GM18867 (cell line): ENCODE measurements around the gene ITGAE.
A peak's percentile ranks its signal among the peaks of the same experiment; 100 is the strongest.
"Not testable (repeated sequence)": the region's sequence is repeated elsewhere in the genome, so short reads cannot be mapped to it uniquely, and the experiment has no call there.

Source experiments
- ATAC-seq: cut with Tn5 transposase; IDR thresholded peaks from one replicate; pipeline ENCODE4 v1.9.1; 2021; ENCODE audit warnings: mild to moderate bottlenecking, moderate library complexity; ENCODE audit not compliant: unreplicated experiment

The ITGAE gene

DNA sequence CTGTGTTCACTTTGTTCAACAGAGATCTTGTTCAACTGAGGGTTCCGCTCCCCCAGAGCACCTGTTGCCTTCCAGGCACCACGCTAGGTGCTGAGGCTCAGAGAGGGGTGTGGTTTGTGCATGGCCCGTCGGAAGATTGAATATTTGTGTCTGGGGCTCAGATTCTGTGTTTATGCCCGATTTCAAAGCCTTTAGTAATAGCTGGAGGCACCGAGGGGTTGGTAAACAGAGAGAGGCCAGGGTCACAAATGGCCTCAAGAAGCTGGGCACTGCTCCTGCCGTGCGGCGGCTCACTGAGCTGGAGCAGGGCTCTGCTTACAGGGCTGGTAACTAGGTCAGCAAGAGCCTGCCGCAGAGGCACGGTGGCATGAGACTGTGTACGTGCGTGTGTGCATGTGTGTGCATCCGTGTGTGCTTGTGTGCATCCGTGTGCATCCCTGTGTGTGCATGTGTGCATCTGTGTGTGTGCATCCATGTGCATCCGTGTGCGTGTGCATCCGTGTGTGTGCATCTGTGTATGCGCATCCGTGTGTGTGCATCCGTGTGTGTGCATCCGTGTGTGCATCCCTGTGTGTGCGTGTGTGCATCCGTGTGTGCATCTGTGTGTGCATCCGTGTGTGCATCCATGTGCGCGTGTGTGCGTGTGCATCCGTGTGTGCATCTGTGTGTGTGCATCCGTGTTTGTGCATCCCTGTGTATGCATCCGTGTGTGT lies 5.4 kb downstream of the ITGAE start:
- no peak for ATAC-seq

DNA sequence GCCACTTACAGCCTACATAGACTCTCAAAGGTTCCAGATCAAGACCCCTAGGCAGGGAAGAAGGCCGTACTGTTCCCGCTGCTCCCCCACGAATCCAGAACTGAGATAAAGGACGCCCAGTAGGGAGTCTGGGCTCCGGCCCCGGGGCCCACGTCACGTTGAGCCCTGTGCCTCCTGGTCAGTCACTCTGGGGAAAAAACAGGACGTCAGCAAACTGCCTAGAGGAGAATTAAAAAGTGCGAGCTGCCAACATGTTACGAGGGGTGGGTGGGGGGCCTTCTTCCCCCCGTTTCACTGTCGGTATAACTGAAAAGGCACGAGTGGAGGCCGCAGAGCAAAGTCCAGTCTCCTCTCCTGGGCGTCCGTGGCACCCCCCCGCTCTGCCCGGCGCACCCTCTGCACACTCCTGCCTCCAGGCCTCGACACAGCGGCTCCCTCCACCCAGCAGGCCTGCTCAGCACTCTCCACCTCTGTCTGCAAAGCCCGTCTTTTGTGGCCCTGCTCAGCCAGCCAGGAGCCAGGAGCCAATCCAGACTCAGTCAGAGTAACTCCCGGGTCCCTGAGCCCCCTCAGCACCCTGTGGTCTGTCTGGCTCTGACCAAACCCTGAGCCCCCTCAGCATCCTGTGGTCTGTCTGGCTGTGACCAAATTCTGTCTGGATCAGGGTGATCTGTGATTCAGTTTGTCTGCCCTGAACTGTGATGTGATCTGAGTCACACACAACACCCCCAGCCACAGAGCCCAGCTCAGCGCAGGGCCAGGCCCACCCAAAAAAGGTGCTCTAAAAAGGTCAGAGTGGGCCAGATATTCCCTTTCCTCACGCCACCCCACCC lies 6.2 kb downstream of the ITGAE start:
- no peak for ATAC-seq

- not testable (repeated sequence) for ATAC-seq
Measured at GRCh38 chr17:3794152-3794551, 6.8 kb downstream of the ITGAE start.

DNA sequence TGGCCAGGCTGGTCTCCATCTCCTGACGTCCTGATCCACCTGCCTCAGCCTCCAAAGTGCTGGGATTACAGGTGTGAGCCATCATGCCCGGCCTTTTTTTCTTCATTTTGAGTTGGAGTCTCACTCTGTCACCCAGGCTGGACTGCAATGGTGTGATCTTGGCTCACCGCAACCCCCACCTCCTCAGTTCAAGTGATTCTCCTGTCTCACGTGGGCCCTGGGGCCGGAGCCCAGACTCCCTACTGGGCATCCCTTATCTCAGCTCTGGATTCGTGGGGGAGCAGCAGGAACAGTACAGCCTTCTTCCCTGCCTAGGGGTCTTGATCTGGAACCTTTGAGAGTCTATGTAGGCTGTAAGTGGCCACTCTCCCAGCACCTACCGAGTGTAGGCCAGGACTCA lies 7.7 kb downstream of the ITGAE start:
- ATAC-seq, result not testable (repeated sequence)

DNA sequence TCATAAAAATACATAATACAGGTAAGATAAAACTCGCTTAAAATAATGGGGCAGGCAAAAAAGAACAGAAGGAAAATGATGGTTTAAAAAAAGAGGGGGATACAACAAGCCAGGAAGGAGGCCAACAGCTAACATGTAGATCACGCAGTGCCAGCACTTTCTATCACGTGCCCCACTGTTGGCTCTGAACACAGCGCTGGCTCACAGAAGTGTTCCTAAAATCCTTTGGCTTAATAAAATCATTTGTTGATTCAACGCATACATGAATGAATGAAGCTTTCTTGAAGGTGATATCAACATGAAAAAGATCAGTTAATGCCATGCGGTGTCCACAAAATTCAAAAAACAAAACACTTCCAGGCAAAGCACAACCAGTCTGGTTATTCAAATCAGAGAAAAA lies 8.5 kb downstream of the ITGAE start:
- no peak for ATAC-seq

GRCh38 chr17:3788200-3788599 lies 12.8 kb downstream of the ITGAE start:
- no peak for ATAC-seq

DNA sequence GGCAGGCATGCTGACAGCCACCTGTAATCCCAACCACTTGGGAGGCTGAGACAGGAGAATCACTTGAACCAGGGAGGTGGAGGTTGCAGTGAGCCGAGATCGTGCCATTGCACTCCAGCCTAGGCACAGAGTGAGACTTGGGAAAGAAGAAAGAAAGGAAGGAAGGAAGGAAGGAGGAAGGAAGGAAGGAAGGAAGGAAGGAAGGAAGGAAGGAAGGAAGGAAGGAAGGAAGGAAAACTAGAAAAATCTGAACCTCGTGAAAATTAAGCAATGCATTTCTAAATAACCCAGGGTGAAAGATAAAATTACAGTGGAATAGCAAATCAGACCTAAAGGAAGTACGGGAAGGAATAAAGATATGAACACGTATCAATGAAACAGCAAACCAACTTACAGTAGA lies 15.7 kb downstream of the ITGAE start:
- not testable (repeated sequence) for ATAC-seq

DNA sequence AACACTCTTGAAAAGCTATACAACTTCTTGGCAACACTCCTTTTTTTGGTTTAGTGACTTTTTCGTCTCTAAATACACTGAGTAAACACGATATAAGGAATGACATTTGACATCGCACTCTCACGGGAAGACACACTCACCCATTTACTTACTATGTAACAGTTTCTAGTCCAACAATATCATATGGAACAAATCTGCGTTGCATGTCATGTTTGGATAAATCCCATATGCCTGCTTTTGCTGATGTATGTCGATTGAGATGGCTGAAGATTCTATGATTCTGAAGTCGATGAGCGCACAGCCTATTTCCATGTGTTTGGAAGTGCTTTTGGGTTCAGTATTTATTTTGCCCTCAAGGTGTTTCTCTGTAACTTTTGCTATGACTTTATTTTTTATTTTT lies 18.2 kb downstream of the ITGAE start:
- no peak for ATAC-seq

GRCh38 chr17:3780986-3781385 lies 20.0 kb downstream of the ITGAE start:
- ATAC-seq, result no peak

GRCh38 chr17:3777366-3778120 lies 23.4 kb downstream of the ITGAE start:
- no peak for ATAC-seq

DNA sequence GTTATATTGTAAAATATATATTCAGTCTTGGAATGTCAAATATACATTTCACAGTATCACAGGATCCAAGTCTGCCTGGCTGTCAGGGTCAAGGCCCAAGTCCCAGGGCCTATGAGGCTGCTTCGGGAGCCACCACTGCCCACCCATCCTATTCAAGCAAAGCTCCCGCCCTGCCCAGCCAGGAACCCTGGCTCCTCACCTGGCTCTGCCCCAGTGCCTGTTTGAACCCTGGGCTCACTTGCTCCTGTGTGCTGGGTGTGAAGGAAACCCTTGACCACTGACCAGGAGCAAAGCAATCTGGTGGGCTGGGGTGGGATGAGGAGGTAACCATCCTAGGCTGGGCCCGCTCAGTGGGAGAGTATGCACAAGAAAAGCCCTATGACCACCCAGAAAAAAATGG lies 27.0 kb downstream of the ITGAE start:
- ATAC-seq, result no peak

DNA sequence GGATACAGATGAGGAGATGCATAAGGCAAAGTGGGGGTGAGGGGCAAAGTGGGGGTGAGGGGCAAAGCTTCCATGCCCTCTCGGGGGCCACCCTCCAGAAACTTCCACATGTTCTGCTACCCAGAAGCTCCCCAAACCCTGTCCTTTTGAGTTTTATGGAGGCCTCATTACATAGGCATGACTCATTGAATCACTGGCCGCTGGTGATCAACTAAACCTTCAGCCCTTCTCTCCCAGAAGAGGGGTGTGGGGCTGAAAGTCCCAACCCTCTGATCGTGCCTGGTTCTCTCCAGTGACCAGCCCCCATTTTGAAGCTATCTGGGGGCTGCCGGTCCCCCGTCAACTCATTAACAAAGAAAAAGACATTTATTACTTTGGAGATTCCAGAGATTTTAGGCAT lies 27.5 kb downstream of the ITGAE start:
- no peak for ATAC-seq

DNA sequence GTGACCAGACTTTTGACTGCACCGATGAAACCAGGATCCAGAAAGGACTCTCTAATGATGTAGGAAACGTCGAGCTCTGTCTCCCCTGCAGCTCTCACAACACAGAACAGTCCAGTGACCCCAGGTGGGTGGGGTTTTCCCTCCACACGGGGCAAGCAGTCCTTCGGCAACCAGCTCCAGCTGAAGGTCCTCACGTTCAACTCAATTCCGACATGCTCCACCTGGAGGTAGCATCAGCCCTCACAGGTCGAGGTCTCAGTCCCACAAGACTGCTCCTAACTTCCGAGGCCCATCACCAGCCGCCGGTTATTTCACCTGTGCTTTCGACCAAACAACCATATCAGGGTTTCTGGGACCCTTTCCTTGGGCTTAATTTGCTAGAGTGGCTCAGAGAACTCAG lies 28.2 kb downstream of the ITGAE start:
- no peak for ATAC-seq

- ATAC-seq, result no peak
Measured at GRCh38 chr17:3771140-3771539, 29.8 kb downstream of the ITGAE start.

DNA sequence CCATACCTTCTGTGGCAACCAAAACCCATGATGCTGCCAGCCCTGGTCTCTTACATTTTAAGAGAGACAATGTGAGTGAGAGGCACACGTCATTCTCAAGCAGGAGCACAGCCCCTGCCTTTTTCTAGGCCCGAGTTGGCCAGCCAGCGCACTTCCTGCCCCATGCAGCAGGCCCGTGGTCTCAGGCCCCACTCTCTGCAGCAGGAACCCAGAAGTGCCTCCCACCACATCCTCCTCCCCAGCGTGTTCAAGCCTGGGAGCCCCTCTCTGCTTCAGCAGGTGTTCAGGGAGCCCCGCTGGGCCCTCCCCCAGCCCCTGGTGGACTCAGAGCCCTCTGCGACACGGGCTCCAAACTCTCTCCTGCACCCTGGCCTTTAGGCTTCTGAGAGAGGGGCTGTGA lies 30.5 kb downstream of the ITGAE start:
- ATAC-seq, result no peak

- no peak for ATAC-seq
Measured at GRCh38 chr17:3768769-3769168, 32.2 kb downstream of the ITGAE start.

GRCh38 chr17:3768341-3768740 lies 32.6 kb downstream of the ITGAE start:
- no peak for ATAC-seq

- ATAC-seq, result no peak
Measured at GRCh38 chr17:3766779-3767178, 34.2 kb downstream of the ITGAE start.

DNA sequence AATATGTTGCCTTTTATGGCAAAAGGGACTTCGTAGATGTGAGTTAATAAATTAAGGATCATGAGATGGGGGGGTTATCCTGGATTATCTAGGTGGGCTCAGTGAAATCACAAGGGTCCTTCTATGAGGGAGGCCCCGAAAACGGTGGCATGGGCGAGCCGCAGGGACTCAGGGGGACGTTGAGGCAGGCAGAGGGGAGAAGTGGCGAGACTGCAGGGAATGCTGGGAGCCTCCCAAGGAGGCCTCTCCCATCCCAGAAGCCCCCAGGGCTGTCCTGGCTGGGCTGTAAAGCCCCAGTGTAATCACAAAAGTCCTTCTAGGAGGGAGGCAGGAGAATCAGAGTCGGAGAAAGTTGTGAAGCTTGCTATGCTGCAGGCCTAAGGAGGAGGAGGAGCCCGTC lies 35.0 kb downstream of the ITGAE start:
- no peak for ATAC-seq

DNA sequence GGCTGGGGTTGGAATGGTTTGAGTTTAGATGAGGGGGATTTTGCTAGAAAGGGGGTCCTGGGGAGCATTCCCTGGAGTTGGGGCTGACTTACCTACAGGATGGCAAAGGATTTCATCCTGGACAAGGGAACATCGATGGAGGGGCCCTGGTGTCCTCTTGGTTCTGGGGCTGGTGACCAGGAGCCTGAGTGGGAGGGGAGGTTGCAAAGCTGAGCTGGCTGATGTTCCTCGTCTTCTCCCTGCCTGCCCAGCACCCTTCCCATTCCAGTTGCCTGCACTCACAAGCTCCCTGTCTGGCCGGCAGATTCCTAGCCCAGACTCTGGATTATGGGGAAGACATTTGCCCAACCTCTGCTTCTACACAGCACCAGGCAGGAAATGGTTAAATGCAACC lies 37.2 kb downstream of the ITGAE start:
- no peak for ATAC-seq

DNA sequence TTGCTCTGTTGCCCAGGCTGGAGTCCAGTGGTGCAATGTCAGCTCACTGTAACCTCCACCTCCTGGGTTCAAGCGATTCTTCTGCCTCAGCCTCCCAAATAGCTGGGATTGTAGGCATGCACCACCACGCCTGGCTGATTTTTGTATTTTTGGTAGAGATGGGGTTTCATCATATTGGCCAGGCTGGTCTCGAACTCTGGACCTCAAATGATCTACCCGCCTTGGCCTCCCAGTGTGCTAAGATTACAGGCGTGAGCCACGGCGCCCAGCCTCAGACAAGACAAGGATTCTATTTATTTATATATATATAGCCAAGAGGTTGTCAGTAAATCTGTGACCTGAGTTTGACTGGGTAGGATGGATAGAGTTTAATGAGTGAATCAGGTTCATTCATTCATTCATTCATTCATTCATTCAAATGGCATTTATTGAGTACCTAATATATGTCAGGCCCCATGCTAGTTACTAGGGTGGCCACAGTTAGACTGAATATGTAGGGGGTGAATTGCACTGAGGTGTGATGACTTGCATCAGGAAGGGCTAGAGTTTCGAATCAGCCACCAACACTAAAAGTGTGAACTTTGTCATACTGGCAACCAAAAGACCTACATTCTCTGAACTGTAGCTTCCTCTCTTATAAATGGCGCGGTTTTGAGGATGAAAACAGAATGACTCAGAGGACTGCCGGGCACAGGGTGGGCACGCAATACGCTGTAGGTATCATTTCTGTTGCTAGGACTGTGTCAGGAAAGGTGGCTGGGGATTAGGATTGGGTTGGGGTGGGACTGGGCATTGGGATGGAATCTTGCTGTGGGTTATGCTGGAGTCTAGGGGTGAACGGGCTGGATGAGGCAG lies 37.8 kb downstream of the ITGAE start:
- ATAC-seq, result peak; percentile 86
